SKM-1 (cell line): ENCODE data around the gene MAML3.

Source experiments
- DNase-seq: peaks from one replicate; lab custom pipeline; 2025; ENCODE audit not compliant: unreplicated experiment; lab: John Stamatoyannopoulos, UW

The MAML3 gene

DNA sequence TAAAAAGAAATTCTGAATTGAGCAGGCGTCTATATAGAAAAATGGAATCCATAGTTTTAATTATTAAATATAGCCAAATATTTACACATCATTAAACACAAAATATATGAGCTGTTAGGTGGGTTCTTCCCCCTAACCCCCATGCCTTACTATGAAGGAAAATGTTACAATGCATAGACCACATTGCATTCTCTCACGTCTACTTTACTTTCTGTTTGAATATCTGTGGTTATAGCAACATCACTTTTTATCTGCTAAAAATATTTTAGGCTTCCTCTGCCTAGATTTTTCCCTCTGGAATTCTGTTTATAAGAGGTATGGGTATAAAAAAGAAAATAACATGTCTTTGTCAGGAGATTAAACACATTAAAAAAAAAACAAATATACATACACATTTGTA, 73.1 kb downstream of the MAML3 start:
- DNase-seq = no peak

DNA sequence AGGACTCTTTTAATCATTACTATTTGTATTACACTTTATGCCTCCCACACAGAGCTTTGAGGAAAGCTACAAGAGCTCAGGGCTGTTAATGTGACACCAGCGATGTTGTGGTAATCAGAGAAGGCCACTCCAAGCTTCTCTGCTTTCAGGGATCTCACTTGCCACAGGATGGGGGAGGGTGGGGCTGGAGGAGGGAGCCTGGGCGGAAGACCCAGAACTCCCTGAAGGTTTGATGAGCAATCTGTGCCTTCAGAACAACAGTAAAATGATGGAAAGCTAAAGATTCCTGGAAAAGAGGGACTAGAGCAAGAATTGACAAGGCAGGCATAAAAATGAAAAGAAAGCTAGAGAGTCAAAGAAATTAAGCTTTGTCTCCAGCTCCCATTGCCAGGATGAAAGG, 75.6 kb downstream of the MAML3 start:
- DNase-seq = no peak

DNA sequence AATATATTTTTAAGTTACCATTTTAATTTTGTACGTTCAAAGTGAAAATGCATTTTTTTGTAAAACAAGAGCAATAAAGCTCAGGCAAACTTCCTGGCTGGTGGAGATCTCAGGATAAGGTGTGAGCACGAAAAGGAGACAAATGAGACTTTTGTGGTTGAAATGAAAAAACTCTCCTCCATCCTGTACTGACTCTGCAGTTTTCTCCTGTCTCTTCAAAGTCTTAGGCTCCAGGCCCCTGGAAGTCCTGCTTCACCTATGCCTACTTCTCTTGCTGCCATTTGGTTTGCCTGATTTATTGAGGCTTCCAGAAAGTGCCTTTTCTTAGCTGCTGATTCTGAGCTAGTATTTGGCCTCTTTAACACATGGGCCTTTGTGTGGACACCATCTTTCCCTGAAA, 77.7 kb downstream of the MAML3 start:
- no peak for DNase-seq

DNA sequence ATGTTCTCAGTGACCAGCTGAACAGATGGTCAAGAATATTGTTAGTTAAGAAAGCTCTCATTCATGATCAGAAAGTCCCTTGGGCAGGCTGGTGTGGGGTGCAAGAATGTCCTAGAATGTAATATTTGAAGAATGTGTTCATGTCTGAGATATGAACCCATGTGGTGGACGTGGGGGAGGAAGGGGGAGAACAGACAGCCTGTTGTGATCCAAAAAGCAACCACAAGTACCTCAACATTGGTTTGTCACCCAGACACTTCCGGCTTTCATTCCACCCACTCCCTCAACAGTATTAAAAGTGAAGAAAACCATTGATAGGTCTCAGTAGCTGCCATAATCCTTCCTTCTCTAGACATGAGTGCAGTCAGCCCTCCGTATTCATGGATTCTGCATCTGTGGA, 82.2 kb downstream of the MAML3 start:
- DNase-seq = no peak

DNA sequence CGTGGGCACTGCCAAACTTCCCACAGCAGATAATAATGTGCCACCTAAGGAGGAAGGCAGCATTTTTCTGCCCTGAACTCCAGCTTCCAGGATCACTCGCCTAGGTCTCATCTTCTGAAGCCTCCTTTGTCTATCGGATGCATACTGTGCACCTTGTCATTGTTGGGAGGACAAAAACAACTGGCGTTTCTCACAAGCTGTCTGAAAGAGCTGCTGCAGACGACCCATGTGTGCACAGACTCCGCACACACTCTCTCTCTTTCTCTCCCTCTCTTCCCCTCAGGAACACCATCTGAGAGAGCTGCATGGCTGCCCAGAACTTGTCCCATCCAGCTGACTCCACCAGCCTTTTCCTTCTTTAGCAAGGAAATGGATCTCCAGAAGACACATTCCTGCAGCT, 83.0 kb downstream of the MAML3 start:
- DNase-seq = no peak

DNA sequence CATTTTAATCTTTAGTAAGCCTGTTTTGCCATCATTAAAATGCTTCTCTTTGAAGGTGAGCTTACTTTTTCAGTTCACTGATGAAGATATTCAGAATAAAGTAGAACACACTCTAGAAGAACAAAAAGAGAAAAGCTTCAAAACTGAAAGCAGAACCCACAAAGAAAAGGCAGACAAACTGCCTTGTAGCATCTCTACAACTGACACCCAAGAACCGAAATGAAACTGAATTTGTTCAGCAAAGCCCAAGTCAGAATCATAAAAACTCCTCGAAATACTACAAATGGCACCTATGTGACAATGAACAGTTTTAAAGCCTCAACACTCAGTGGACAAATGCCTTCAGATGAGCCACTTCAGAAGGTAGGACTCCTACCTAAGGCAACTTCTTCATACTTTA, 83.6 kb downstream of the MAML3 start:
- no peak for DNase-seq

DNA sequence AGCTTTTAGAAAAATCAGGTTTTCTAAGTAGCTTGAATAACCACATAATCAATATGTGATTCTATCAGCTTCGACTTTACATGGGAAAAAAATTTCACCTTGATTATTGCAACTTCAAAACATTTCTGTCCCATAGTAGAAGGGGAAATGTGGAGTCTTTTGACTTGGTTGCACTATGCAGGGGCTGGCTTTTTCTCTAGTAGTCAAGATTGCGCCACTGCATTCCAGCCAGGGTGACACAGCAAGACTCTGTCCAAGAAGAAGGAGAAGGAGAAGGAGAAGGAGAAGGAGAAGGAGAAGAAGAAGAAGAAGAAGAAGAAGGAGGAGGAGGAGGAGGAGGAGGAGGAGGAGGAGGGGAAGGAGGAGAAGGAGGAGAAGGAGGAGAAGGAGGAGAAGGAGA, 84.9 kb downstream of the MAML3 start:
- no peak for DNase-seq

DNA sequence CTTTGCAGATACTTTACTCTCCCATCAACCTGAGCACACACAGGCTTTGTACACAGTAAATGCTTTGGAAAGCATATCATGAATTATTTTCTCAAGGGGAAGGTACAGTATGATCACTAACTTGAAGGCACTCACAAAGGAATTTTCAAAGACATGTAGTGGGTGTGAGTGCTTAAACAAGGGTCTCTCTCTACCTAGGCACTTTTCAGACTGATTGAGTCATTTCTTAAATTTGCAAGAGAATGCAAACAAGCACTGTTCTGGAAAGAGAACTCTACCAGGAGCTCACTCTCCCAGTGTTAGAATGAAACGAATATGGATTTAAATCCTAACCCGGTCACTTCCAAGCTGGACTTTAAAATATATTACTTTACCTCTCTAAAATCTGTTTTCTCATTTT, 85.7 kb downstream of the MAML3 start:
- DNase-seq = no peak

DNA sequence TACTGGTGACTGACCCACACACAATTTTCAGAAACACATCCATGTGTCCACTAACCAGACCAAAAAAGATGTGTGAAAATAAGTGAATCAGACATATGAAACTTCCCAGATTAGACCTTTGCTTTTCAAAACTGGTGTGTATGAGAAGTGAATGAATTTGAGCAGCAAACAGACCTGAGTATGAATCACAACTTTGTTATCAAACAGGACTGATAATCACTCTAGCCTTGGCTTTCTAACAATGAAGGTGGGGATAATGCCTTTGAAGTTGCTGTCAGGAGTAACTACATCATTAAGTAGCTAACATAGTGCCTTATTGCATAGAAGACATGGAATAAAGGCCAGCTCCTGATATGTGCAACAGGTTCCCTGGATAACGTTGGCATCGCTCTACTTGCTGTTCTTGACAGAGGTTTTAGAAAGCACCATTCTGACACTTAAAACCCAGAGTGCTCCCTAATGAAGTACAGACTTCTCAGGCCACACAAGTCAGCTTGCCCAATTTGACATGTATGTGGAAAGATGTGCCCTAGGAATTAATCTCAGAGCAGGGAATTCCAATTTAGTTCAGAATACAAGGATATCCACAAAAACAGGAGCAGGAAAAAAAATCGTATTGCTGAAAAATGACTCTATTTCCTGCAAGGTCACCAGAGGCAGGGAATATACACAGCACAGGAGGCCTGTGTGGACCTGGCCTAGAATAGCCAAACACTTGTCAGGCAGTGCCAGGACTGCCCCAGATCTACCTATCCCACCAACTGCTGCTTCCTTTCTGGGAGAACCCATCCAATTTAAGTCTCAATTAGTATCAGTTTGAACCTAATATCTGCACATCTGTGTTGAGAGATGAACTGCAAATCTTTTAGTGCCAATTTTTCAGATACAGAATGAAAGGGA, 87.7 kb downstream of the MAML3 start:
- no peak for DNase-seq

DNA sequence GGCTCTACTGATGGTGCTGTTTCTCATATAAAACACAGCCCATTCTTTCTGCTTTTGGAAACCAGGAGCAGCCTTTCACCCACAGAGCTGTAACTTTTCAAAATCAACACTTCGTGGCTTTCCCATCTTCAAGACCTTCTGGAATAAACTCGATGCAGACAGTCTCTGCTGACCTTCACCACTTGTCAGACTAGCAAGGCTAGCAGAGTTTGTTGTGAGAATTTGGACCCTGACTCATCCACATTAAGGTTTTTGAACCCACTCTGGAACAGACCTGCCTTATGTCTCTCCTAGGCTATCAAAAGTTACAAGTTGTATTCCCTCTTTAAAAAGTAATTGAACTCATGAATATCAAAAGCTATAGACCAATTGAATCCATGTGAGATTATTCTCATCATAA, 88.6 kb downstream of the MAML3 start:
- no peak for DNase-seq

DNA sequence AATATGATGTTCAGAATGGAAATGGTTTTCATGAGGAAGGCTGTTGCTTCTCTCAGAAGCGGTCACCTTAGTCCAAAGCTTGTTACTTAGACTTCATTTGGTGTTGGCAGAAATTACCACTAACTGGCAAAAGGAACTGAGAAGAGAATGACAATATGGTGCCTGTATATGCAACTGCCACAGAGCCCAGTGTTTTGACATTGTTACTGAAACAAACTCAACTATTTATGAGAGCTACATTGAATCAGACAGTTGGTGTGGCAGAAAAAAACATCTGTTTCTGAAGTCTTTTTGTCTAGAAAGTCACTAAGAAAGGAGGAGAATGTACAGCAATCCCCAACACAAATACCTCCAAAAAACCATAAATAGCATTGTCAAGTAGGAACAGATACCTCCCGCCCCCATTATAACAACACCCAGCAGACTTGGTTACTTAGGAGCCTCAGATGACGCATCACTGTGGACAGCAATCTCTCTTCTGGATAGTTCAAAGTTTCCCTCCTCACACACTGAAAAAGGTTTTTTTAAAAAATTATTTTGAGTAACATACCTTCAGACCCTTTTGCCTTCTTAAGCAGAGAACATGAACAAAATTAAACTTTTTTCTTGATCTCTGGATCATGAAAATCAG, 92.2 kb downstream of the MAML3 start:
- DNase-seq = no peak

DNA sequence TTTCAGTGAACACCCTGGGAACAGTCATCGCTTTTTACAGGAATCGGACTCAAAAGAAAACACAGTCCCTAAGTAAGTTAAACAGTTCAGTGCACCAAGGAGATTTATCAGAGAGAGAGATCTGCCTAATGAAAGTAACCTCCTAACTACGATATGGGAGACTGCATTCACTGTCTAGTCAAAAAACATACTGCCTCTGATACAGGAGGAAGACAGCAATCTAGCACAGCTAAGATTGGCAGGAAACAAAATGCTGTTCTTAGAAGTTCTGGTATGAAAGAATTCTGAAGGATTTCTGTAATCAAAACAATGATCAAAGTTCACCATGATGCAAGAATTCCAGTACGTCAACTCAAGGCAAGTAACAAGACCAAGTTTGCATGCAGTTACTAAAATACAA, 92.8 kb downstream of the MAML3 start:
- DNase-seq = no peak

DNA sequence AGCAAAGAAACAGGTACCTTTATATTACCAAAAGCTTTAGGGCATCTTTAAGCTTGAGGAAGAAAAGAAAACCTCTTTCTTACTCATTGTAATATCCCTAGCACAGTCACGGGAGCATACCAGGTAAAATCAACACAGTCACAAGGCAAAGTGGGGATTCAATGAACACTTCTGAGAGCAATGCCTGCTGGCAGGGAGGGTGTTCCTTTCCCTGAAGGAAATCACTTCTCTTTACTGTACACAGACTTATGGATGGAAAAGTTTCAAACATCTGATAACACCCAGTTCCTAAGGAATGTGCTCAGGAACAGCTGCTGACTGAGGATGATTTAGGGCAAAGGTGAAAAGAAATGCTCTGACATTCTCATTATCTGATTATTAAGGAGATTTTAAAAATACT, 94.8 kb downstream of the MAML3 start:
- no peak for DNase-seq

DNA sequence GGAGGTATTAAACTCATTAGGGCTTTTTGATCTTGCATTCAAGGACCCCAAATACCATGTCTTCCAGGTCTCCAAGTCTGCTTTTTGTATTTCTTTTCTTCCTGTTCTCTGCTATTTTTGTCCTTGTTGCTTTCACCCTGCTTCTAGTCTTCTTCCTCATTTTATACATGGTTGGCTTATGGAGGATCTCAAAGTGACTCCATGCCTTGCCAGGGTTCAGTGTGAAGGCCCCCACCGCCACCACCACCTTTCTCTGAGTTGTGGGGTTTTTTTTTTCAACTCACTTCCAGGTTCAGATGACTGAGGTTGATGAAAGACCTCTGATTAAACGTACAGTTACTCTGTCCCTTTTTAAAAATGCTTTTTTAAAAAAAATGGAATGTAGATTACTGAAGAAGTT, 96.3 kb downstream of the MAML3 start:
- DNase-seq = peak; percentile 71

DNA sequence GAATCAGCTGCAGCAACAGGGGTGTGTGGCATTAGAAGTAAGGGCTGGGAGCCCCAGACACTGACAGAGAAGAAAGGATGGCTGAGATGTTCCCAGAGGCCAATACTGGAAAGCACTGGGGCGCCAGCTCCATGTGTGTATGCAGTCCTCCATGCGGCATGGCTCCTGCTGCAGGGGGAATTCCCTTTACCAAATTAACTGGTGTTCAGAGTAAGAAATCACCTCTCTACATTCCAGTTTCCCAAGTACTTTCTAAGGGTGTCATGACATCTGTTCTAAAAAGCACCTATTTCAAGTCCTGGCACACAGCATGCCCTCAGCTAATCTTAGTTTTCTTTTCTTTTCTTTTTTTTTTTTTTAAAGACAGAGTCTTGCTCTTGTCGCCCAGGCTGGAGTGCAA, 98.0 kb downstream of the MAML3 start:
- no peak for DNase-seq

DNA sequence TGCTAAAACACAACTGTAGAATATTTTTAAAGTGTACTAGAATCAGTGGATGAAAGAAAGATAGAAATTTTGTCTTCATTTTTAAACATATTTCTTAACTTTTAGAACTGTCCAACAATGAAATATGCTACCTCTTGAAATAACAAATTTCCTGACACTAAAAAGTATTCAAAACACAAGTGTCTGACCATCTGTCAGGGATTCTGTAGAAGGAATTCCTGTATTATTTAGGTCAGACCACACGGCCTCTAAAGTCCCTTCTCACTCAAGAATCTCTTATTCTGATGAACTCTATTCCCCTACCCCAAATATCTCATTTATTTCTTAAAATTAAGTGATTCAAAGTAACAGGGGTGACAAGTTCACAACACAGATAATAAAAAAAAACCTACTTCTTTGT, 99.1 kb downstream of the MAML3 start:
- no peak for DNase-seq

DNA sequence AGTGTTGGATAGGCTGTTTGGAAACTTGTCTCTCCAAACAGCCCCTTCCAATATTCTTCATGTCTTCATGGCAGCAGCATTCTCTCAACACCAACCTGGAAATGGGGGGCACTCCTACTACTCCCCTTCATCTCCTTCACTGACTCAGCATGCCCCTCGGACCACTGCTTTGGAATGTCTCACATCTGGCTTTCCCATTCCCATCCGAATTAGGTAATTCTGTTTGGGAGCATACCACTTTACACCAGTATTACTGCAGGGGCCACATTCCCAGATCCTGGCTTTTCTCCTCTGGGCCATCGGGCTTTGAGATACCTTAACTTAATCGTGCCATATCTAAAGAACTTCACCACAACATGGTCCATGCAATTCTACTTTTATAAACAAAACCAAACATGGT, 100.8 kb downstream of the MAML3 start:
- DNase-seq = no peak

DNA sequence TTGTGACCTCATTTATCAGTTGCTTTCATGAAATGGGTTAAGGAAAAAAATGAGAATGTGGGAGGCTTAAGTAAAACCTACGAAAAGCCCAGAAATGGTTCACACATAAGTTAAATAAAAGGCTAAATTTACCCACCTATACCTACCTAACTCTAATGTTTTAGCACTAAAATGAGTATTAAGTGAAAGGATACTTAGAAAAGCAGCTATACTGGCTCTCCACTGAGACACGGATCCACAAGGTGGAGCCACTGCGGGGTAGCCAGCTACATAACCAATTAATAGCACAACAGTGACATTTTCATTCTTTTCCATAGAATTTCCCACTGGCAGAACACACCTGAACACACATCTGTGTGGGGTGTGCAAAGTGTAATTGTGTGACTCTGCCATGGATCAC, 101.9 kb downstream of the MAML3 start:
- peak; percentile 31 for DNase-seq

DNA sequence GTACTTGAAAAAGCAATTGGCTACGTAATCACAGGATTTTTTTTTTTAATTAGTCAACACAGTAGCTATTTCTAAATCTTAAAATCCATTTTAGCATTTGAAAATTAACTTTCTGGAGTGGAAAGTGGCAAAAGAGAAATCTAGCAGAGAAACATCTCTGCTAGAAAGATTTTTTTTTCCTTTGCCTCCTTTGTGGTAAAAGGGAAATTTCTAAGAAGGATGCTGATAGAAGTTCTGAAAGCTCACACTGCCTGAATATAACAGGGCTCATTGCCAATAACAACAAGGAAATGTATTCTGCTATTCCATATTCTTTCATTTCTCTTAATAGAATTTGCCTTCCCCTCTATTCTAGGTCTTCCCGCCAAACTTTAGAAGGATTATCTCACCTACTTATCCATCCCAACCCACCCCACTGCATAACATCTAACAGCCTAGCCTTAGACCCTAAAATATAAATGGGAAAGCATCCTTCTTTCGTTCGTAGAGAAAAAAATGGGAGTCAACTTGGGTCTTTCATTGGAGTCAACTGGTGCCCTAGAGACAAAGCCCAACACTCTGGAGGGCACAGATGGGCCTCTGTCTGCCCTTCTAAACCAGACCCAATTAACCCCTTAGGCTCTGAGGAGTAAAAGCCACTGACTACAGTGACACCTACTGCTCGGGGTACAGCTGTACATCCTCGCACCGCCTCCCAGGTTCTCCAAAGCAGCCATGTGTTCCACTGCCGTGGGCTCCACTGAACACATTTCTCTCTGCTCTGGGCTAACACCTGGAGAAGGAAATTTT, 103.9 kb downstream of the MAML3 start:
- DNase-seq = no peak

DNA sequence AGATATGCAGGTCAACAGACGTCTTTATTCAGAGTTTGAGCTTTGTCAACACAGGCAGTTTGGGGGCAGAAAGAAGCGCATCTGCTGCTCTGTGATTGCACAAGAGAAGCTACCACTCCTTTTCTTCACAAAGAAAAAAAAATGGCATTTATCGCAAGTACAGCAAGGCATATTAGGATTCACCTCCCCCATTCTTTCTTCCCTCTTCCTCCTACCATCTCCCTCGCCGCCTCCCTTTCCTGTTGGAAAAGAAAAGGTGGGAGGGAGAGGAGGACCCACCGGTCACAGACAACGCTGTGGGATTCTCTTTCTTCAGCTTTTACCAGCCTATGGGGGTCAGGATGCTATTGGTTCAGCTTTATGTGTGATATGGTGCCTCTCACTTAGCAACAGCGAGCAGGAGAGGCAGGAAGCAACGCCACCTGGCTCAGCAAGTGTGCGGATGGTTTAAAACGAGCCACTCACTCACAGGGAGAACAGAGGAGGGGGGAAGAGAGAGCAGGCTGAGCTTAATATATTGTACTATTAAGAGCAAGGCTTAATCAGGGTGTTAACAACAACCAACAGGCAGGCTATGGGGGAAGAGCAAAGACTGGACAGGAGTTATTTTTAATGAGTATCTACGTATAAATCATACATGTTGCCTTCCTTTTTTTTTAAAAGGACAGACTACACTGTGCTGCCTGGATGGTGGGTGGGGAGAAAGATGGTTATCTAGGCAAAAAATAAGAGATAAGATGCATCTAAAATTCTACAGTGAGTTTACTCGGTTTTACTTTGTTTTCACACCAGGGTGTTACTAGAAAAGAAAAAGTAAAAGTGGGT, 104.7 kb downstream of the MAML3 start:
- DNase-seq = no peak

DNA sequence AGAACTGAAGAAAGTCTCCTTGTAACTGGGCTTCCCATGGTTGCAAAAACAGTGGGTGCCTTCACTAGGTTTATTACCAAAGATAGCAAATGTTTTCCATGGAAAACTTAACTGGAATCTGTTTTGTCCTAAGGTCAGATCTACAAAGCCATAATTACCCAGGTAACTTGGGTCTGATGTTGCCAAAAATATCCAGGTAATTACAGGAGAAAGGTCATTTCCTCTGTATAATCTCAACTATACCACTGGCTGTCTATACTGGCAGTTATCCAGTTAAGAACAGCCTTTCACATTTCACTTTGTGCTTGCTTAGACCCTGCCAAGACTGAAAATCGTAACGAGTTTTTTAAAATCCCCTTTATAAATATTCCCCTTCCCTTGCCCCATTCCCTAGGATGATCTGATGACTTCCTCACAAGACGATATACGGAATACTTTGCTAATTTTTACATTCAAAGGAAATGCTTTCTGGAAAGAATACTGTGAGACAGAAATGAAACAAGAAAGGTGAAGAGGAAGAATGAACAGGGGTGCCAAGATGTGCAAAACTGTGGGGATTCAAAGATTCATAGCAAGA, 105.5 kb downstream of the MAML3 start:
- no peak for DNase-seq
